ENCODE measurements around the gene CTNNA2.

CTNNA2 gene

GRCh38 chr2:79940364-79940763, 427.5 kb downstream of the CTNNA2 start:
- no peak for DNase-seq

- DNase-seq: no peak
Measured at GRCh38 chr2:79941179-79941578, 428.3 kb downstream of the CTNNA2 start.

GRCh38 chr2:79944205-79944604, 431.4 kb downstream of the CTNNA2 start:
- no peak for DNase-seq

- no peak for DNase-seq
Measured at GRCh38 chr2:79945653-79946445, 433.0 kb downstream of the CTNNA2 start.

- no peak for DNase-seq
Measured at GRCh38 chr2:79947751-79948150, 434.9 kb downstream of the CTNNA2 start.

GRCh38 chr2:79950526-79950925, 437.7 kb downstream of the CTNNA2 start:
- no peak for DNase-seq

GRCh38 chr2:79952616-79953015, 439.8 kb downstream of the CTNNA2 start:
- no peak for DNase-seq

GRCh38 chr2:79960035-79960434, 447.2 kb downstream of the CTNNA2 start:
- no peak for DNase-seq

- no peak for DNase-seq
Measured at GRCh38 chr2:79960519-79960918, 447.7 kb downstream of the CTNNA2 start.

GRCh38 chr2:79964966-79965365, 452.1 kb downstream of the CTNNA2 start:
- no peak for DNase-seq

GRCh38 chr2:79966369-79966768, 453.5 kb downstream of the CTNNA2 start:
- no peak for DNase-seq

GRCh38 chr2:79966882-79967281, 454.0 kb downstream of the CTNNA2 start:
- DNase-seq: no peak

GRCh38 chr2:79971807-79972206, 459.0 kb downstream of the CTNNA2 start:
- DNase-seq: no peak

- DNase-seq: no peak
Measured at GRCh38 chr2:79972661-79973060, 459.8 kb downstream of the CTNNA2 start.

GRCh38 chr2:79975791-79976565, 463.1 kb downstream of the CTNNA2 start:
- DNase-seq: no peak

GRCh38 chr2:79977792-79978191, 464.9 kb downstream of the CTNNA2 start:
- no peak for DNase-seq

GRCh38 chr2:79980116-79980515, 467.3 kb downstream of the CTNNA2 start:
- DNase-seq: no peak

- DNase-seq: no peak
Measured at GRCh38 chr2:79980816-79981215, 468.0 kb downstream of the CTNNA2 start.

- DNase-seq: no peak
Measured at GRCh38 chr2:79981316-79981715, 468.5 kb downstream of the CTNNA2 start.

GRCh38 chr2:79982445-79982844, 469.6 kb downstream of the CTNNA2 start:
- peak; percentile 23 for DNase-seq

- DNase-seq: no peak
Measured at GRCh38 chr2:79984476-79984875, 471.6 kb downstream of the CTNNA2 start.

- DNase-seq: no peak
Measured at GRCh38 chr2:79985145-79985544, 472.3 kb downstream of the CTNNA2 start.

- no peak for DNase-seq
Measured at GRCh38 chr2:79985571-79985970, 472.7 kb downstream of the CTNNA2 start.

- no peak for DNase-seq
Measured at GRCh38 chr2:79993144-79993543, 480.3 kb downstream of the CTNNA2 start.

Data from stimulated activated CD8-positive, alpha-beta memory T cell treated with anti-CD3 and anti-CD28 coated beads, Interleukin-4, amount 100 ng/mL, for 48 hours (primary cell).